GM12891 (cell line): ENCODE data around the gene FEM1A. TPM values are rescaled to one million over a fixed set of nuclear protein-coding genes. Genes with fewer than 3 reads are reported as not detected.
A peak's percentile ranks its signal among the peaks of the same experiment; 100 is the strongest.
"Not testable (repeated sequence)": the region's sequence is repeated elsewhere in the genome, so short reads cannot be mapped to it uniquely, and the experiment has no call there.

Experiments used
- DNase-seq: peaks from one replicate; pipeline ENCODE4 v3.0.0; 2011; ENCODE audit warnings: low spot score; ENCODE audit not compliant: insufficient read length
- FAIRE-seq: peaks from 2 replicates; lab custom pipeline; 2011; peaks lifted over from hg19 to GRCh38; lab: Jason Lieb, UNC
- PAX5 ChIP-seq: IDR thresholded peaks from 2 replicates; pipeline ENCODE4 v1.6.1; 2011; ENCODE audit warnings: low read length, moderate library complexity, mild to moderate bottlenecking; ENCODE audit not compliant: insufficient read depth, severe bottlenecking
- POLR2A ChIP-seq: IDR thresholded peaks from 2 replicates; pipeline ENCODE4 v1.6.1; 2011; ENCODE audit warnings: low read depth, low read length, control low read depth
- POLR2AphosphoS5 ChIP-seq: IDR thresholded peaks from 2 replicates; pipeline ENCODE4 v1.6.1; 2011; ENCODE audit warnings: low read depth, low read length, control low read depth
- POU2F2 ChIP-seq: IDR thresholded peaks from 2 replicates; pipeline ENCODE4 v1.6.1; 2011; ENCODE audit warnings: low read depth, mild to moderate bottlenecking, control low read depth, low read length, moderate library complexity
- SPI1 ChIP-seq: IDR thresholded peaks from 2 replicates; pipeline ENCODE4 v1.6.1; 2011; ENCODE audit warnings: low read depth, low read length, control low read depth
- TAF1 ChIP-seq: IDR thresholded peaks from 2 replicates; pipeline ENCODE4 v1.6.1; 2011; ENCODE audit warnings: low read depth, low read length, control low read depth
- polyA plus RNA-seq: library from polyadenylated mRNA; unstranded; fragments of >200 nt; gene quantifications from one replicate; pipeline ENCODE4 v1.2.1, GENCODE V29; 2012; ENCODE audit warnings: low read depth, missing spikeins, inconsistent platforms; ENCODE audit not compliant: missing spikeins

The FEM1A gene, protein sequence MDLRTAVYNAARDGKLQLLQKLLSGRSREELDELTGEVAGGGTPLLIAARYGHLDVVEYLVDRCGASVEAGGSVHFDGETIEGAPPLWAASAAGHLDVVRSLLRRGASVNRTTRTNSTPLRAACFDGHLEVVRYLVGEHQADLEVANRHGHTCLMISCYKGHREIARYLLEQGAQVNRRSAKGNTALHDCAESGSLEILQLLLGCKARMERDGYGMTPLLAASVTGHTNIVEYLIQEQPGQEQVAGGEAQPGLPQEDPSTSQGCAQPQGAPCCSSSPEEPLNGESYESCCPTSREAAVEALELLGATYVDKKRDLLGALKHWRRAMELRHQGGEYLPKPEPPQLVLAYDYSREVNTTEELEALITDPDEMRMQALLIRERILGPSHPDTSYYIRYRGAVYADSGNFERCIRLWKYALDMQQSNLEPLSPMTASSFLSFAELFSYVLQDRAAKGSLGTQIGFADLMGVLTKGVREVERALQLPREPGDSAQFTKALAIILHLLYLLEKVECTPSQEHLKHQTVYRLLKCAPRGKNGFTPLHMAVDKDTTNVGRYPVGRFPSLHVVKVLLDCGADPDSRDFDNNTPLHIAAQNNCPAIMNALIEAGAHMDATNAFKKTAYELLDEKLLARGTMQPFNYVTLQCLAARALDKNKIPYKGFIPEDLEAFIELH
- polyA plus RNA-seq = 0.51 TPM

DNA sequence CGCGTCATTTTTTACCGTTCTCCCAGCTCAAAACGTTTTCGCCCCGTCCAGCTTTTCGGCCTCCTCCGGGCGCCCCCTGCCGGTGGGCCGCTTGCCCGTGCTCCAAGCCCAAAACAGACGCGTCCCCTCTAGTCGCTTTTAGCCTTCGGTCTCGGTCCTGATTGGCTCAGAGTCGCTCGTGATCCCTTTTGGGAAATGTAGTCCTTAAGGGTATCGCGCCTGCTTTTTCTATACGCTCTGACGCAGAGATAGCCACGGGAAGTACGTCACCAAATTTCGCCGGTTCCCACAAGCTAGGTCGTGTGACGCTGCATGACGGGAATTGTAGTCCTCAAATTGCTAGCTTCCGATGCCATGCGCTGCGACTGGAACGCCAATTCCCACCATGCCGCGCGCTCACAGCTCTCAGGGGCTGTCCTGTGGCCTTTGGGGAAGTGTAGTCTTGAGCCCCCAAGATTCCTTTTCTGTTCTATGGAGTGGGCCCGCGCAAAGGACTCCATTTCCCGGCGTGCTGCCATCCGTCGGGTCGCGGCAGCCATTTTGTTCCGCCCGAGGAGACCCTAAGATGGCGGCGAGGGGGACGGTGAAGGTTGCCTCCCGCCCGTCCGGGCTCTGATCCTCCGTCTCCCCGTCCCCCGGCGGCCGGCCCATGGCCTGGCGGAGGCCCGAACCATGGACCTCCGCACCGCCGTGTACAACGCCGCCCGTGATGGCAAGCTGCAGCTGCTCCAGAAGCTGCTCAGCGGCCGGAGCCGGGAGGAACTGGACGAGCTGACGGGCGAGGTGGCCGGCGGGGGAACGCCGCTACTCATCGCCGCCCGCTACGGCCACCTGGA lies at the start of gene FEM1A:
Gene FEM1A (plus strand): TSS at position 552 of the 836 bp plus-strand sequence. CDS start 121 bp downstream, at position 673.
- TF ChIP-seq SPI1 (no peak), POLR2AphosphoS5 (peak; percentile 75), POLR2A (peak; percentile 73), TAF1 (peak; percentile 85), POU2F2 (peak; percentile 45; the same call in 1 of the 2 replicates), PAX5 (no peak)
- FAIRE-seq = peak; percentile 95
- DNase-seq = peak; percentile 94

DNA sequence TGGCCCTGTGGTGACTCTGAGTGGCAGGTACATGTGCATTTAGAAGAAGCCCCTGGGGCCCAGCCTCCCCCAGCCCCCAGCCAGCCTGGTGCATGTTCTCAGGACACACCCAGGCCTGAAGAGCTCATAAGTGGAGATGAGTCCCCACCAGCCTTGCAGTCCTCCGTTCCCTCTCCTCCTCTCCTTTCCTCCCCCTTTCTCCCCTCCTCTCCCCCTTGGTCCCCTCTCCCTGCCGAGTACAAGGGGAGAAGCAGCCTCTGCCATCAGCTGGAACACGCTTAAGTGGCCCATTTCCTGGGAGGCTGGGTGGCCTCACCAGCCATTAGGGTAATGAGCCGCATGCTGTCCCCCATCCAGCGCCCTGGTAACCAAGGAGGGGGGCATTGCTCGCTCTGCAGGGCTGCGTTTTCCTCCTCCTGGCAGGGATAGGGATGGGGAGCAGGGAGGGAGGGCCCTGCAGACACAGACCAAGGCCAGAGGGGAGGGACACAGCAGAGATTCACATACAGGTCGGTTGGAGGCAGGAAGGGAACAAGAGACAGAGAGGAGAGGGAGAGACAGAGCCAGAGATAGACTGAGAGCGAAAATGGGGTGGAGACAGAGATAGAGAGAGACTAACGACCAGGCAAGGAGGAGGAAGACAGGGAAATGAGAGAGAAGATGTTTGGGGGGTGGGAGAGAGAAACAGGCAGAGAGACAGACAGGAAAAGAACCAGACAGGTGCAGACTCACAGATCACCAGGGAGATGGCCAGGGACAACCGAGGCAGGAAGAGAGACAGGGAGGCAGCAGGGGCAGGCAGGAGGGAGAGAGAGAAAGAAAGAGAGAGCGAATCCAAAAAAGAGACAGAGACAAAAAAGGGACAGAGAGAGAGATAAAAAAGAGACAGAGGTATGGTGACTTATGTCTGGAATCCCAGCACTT lies 48.5 kb upstream of the FEM1A start:
- TF ChIP-seq TAF1 (no peak), POU2F2 (no peak), SPI1 (no peak), POLR2A (no peak), POLR2AphosphoS5 (no peak), PAX5 (no peak)
- DNase-seq (no peak), FAIRE-seq (no peak)

DNA sequence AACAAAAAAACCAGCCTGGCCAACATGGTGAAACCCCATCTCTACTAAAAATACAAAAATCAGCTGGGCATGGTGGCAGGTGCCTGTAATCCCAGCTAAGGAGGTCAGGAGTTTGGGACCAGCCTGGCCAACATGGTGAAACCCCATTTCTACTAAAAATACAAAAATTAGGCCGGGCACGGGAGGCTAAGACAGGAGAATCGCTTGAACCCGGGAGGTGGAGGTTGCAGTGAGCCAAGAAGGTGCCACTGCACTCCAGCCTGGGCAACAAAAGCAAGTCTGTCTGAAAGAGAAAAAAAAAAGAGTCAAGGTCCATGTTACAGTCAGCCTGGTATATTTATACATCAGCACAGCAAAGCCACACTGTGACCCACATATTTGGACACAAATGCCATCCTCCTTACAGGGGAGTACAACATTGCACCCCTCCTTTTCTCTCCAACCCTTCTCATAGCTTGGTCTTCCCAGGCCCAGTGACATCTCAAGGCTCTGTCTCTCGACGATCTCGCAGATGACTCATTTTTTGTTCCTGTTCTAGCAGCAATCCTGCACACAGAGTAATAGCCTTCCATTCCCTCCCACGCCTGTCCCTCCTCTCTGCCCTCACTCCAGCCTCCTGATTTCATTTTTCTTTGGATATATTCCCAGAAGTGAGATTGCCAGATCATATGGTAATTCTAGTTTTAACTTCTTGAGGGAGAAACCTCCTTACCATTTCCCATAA lies 46.9 kb upstream of the FEM1A start:
- DNase-seq (no peak), FAIRE-seq (no peak)
- no peak for TF ChIP-seq TAF1
- no peak for TF ChIP-seq POU2F2
- TF ChIP-seq POLR2A = no peak
- TF ChIP-seq POLR2AphosphoS5 = no peak
- TF ChIP-seq SPI1 = no peak
- no peak for TF ChIP-seq PAX5

DNA sequence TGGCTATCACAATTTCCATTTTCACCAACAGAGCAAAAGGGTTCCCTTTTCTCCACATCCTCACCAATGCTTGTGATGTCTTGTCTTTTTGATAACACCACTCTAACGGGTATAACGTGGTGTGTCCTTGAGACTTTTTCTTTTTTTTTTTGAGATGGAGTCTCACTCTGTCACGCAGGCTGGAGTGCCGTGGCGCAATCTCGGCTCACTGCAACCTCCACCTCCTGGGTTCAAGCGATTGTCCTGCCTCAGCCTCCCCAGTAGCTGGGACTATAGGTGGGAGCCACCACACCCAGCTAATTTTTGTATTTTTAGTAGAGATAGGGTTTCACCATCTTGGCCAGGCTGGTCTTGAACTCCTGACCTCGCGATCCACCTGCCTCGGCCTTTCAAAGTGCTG lies 46.4 kb upstream of the FEM1A start:
- FAIRE-seq, DNase-seq: not testable (repeated sequence)

DNA sequence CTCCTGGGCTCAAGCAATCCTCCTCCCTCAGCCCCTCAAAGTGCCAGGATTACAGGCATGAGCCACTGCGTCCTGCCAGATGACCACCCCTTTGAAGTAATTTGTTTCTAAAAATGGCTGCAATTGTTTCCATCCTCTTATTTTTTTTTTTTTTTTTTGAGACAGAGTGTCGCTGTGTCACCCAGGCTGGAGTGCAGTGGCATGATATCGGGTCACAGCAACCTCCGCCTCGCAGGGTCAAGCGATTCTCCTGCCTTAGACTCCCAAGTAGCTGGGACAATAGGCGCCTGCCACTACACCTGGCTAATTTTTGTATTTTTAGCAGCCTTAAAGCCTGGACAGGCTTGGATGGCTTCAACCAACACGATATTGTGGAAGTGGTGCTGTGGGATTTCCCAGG lies 45.5 kb upstream of the FEM1A start:
- TF ChIP-seq POLR2A (no peak), POU2F2 (no peak), PAX5 (no peak), TAF1 (no peak), POLR2AphosphoS5 (no peak), SPI1 (no peak)
- FAIRE-seq = no peak
- no peak for DNase-seq

DNA sequence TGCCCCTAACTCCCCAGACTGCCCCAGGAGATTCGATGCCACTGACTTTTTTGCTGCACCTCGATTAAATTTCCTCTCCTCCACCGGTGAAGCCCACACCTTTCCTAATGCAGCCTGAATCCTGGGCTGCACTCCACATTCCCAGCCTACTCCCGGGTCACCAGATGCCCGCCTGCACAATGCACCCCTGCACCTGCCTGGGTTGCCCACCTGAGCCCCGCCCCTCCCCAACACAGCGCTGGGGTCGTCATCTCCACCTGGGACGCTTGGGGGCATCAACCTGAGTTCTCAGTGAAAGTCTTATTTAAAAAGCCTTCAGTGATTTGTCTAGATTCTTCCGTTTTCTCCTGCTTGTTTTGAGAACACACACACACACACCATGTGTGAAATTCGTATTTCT lies 43.3 kb upstream of the FEM1A start:
- no peak for DNase-seq
- TF ChIP-seq POLR2AphosphoS5 (no peak), SPI1 (no peak), PAX5 (no peak), TAF1 (no peak), POU2F2 (no peak), POLR2A (no peak)
- FAIRE-seq = no peak

DNA sequence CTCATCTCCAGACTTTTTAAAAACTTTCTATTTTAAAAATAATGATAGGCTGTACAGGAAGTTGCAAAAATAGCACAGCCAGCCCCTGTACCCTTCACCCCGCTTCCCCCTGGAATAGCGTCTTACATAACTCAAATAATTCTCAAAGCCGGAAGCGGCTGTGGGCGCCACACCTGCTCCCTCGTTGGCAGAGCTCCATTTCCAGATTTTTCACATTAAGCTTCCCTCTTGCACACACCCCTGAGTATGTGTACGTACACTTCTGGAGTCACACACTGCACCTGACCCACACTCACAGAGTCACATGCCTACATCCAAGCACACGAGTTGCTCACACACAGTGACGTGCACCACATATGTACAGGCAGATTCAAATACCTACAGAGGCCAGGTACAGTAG lies 42.9 kb upstream of the FEM1A start:
- FAIRE-seq (no peak), DNase-seq (no peak)
- TF ChIP-seq PAX5 (no peak), POU2F2 (no peak), TAF1 (no peak), POLR2A (no peak), POLR2AphosphoS5 (no peak), SPI1 (no peak)
